WTC11 (cell line): ENCODE measurements around the gene ACOXL. TPM values are rescaled to one million over a fixed set of nuclear protein-coding genes. Genes with fewer than 3 reads are reported as not detected.

Experiments used
- ATAC-seq: fragments of 200-7000 bp; cut with Tn5 transposase; 2 replicates; pipeline ENCODE4 v1.10.0; 2021; ENCODE audit warnings: mild to moderate bottlenecking, moderate library complexity
- CTCF ChIA-PET: fragments of 300-600 bp; sonication (Branson Sonifier 250); formaldehyde crosslinking; loops from one replicate; lab custom pipeline; 2021; ENCODE audit warnings: antibody characterized with exemption; lab: Charles Lee
- POLR2A ChIA-PET: fragments of 350-600 bp; sonication (Branson Sonifier 250); formaldehyde crosslinking; loops from one replicate; lab custom pipeline; 2021; ENCODE audit warnings: antibody characterized with exemption; lab: Charles Lee
- DNase-seq: peaks from one replicate; pipeline ENCODE4 v3.0.0; 2021; ENCODE audit warnings: low spot score
- H3K27ac Mint-ChIP-seq: 2 replicates; pipeline ENCODE4 v1.8.0; 2021; ENCODE audit warnings: mixed read lengths
- H3K27me3 Mint-ChIP-seq: 2 replicates; pipeline ENCODE4 v1.8.0; 2021; ENCODE audit warnings: low read depth, mild to moderate bottlenecking, moderate library complexity, mixed read lengths
- H3K36me3 Mint-ChIP-seq: 2 replicates; pipeline ENCODE4 v1.8.0; 2021; ENCODE audit warnings: mixed read lengths
- H3K4me1 Mint-ChIP-seq: 2 replicates; pipeline ENCODE4 v1.8.0; 2022; ENCODE audit warnings: mixed read lengths
- H3K4me3 Mint-ChIP-seq: 2 replicates; pipeline ENCODE4 v1.8.0; 2021; ENCODE audit warnings: mild to moderate bottlenecking, moderate library complexity, mixed read lengths
- H3K9me3 Mint-ChIP-seq: 2 replicates; pipeline ENCODE4 v1.8.0; 2021; ENCODE audit warnings: mixed read lengths
- ATF1 ChIP-seq: sonication (generic); formaldehyde crosslinking; IDR thresholded peaks from 2 replicates; pipeline ENCODE4 v1.8.1; 2023; ENCODE audit warnings: mild to moderate bottlenecking, moderate library complexity, missing genetic modification reagents
- CBFB ChIP-seq: sonication (generic); formaldehyde crosslinking; IDR thresholded peaks from 2 replicates; pipeline ENCODE4 v1.8.1; 2022; ENCODE audit warnings: mild to moderate bottlenecking, low read depth, missing genetic modification reagents
- CREB1 ChIP-seq: sonication (generic); formaldehyde crosslinking; IDR thresholded peaks from 2 replicates; pipeline ENCODE4 v1.8.0; 2023; ENCODE audit warnings: mild to moderate bottlenecking, missing genetic modification reagents
- CREM ChIP-seq: sonication (generic); formaldehyde crosslinking; IDR thresholded peaks from 2 replicates; pipeline ENCODE4 v1.8.1; 2022; ENCODE audit warnings: mild to moderate bottlenecking, missing genetic modification reagents, moderate library complexity
- FOXJ3 ChIP-seq: sonication (generic); formaldehyde crosslinking; IDR thresholded peaks from 2 replicates; pipeline ENCODE4 v1.9.0; 2021; ENCODE audit warnings: missing genetic modification reagents, mild to moderate bottlenecking, borderline replicate concordance
- GTF2I ChIP-seq: fragments of 250-450 bp; sonication (Bioruptor Pico); conservative IDR thresholded peaks from 2 replicates; pipeline ENCODE4 v1.4.0; 2021; ENCODE audit warnings: mild to moderate bottlenecking
- JUN ChIP-seq: sonication (generic); formaldehyde crosslinking; IDR thresholded peaks from 2 replicates; pipeline ENCODE4 v1.8.0; 2023; ENCODE audit warnings: mild to moderate bottlenecking, missing genetic modification reagents
- MYBL2 ChIP-seq: sonication (generic); formaldehyde crosslinking; IDR thresholded peaks from 2 replicates; pipeline ENCODE4 v1.8.1; 2023; ENCODE audit warnings: mild to moderate bottlenecking, moderate library complexity, missing genetic modification reagents
- NFATC4 ChIP-seq: fragments of 250-450 bp; sonication (Bioruptor Pico); IDR thresholded peaks from 2 replicates; pipeline ENCODE4 v1.9.0; 2021; ENCODE audit warnings: mild to moderate bottlenecking
- NR2C2 ChIP-seq: sonication (generic); formaldehyde crosslinking; IDR thresholded peaks from 2 replicates; pipeline ENCODE4 v1.8.0; 2022; ENCODE audit warnings: mild to moderate bottlenecking, missing genetic modification reagents
- TEAD1 ChIP-seq: sonication (generic); formaldehyde crosslinking; IDR thresholded peaks from 2 replicates; pipeline ENCODE4 v1.8.0; 2022; ENCODE audit warnings: mild to moderate bottlenecking, missing genetic modification reagents
- ZBTB21 ChIP-seq: sonication (generic); formaldehyde crosslinking; IDR thresholded peaks from 2 replicates; pipeline ENCODE4 v1.8.1; 2023; ENCODE audit warnings: mild to moderate bottlenecking, missing genetic modification reagents, borderline replicate concordance
- ZNF138 ChIP-seq: sonication (generic); formaldehyde crosslinking; conservative IDR thresholded peaks from 2 replicates; pipeline ENCODE4 v1.8.1; 2022; ENCODE audit warnings: mild to moderate bottlenecking, moderate library complexity, missing genetic modification reagents
- total RNA-seq: library from RNA; stranded (reverse); gene quantifications from 3 replicates; pipeline ENCODE4 v1.2.3, GENCODE V29; 2021
- TF ChIP-seq, protein P1 (sequence below): sonication (generic); formaldehyde crosslinking; IDR thresholded peaks from 2 replicates; pipeline ENCODE4 v1.8.0; 2022; ENCODE audit warnings: mild to moderate bottlenecking, missing genetic modification reagents
- TF ChIP-seq, protein P2 (sequence below): fragments of 250-450 bp; sonication (Bioruptor Pico); IDR thresholded peaks from 2 replicates; pipeline ENCODE4 v1.9.0; 2021; ENCODE audit warnings: mild to moderate bottlenecking, borderline replicate concordance
- TF ChIP-seq, protein P3 (sequence below): fragments of 250-450 bp; sonication (Bioruptor Pico); IDR thresholded peaks from 2 replicates; pipeline ENCODE4 v1.8.0; 2021; ENCODE audit warnings: mild to moderate bottlenecking
- TF ChIP-seq, protein P4 (sequence below): sonication (generic); formaldehyde crosslinking; IDR thresholded peaks from 2 replicates; pipeline ENCODE4 v1.8.0; 2023; ENCODE audit warnings: missing genetic modification reagents, mild to moderate bottlenecking, borderline replicate concordance
- TF ChIP-seq, protein P5 (sequence below): sonication (generic); formaldehyde crosslinking; IDR thresholded peaks from 2 replicates; pipeline ENCODE4 v1.8.0; 2022; ENCODE audit warnings: mild to moderate bottlenecking, missing genetic modification reagents
- TF ChIP-seq, protein P6 (sequence below): sonication (generic); formaldehyde crosslinking; IDR thresholded peaks from 2 replicates; pipeline ENCODE4 v1.8.0; 2022; ENCODE audit warnings: mild to moderate bottlenecking, missing genetic modification reagents
- TF ChIP-seq, protein P7 (sequence below): sonication (generic); formaldehyde crosslinking; IDR thresholded peaks from 2 replicates; pipeline ENCODE4 v1.8.0; 2023; ENCODE audit warnings: mild to moderate bottlenecking, missing genetic modification reagents

ACOXL gene
- total RNA-seq, 1 experiment from 2014 or later = 14.9 TPM

DNA sequence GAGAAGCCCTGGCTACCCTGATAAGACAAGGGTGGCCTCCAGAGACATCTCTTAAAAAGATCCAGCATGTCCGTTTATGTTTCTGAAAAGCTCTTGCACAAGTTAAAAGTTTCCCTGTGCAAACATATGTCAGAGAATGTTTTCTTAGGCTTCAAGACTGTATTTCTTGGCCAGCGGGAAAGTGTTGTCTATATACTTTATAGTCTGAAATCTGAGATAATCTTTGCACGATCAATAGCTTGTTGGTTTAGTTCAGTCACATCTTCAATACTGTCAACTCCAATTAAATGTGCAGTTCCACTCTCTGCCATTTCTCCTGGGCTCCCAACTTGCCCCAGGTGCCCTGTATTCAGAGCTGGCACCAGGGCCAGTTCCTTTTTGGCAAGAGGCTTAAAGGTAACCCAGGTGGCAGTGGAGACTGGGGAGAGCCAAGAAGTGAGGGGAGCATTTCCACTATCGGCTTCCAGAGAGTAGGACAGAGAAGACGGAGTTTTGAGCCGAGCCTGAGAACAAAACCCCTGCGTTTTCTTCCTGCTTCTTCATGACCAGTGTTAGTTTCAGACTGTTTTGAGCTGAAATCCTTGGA is 64.4 kb downstream of the ACOXL start:
- CTCF ChIA-PET = no interaction called here
- ATAC-seq (no peak), DNase-seq (no peak)
- Mint-ChIP-seq H3K27me3 (peaks cover 2% of the 10 kb centered on the region; the same call in 1 of the 2 replicates), H3K9me3 (peaks cover 18% of the 10 kb centered on the region), H3K4me3 (no peak overlapping the region), H3K36me3 (peaks cover 30% of the 10 kb centered on the region), H3K27ac (no peak overlapping the region), H3K4me1 (peaks cover 20% of the 10 kb centered on the region)
- TF ChIP-seq, protein P1, sequence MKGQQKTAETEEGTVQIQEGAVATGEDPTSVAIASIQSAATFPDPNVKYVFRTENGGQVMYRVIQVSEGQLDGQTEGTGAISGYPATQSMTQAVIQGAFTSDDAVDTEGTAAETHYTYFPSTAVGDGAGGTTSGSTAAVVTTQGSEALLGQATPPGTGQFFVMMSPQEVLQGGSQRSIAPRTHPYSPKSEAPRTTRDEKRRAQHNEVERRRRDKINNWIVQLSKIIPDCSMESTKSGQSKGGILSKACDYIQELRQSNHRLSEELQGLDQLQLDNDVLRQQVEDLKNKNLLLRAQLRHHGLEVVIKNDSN (CRISPR knock-in tag) = no peak
- no peak for TF ChIP-seq ATF1 (CRISPR knock-in tag)
- no peak for TF ChIP-seq CREB1
- TF ChIP-seq TEAD1 (CRISPR knock-in tag) = no peak
- TF ChIP-seq MYBL2 (CRISPR knock-in tag) = no peak
- no peak for TF ChIP-seq JUN (CRISPR knock-in tag)
- TF ChIP-seq ZNF138 (CRISPR knock-in tag) = no peak
- no peak for TF ChIP-seq CREM (CRISPR knock-in tag)
- TF ChIP-seq ZBTB21 (CRISPR knock-in tag) = no peak
- TF ChIP-seq, protein P2, sequence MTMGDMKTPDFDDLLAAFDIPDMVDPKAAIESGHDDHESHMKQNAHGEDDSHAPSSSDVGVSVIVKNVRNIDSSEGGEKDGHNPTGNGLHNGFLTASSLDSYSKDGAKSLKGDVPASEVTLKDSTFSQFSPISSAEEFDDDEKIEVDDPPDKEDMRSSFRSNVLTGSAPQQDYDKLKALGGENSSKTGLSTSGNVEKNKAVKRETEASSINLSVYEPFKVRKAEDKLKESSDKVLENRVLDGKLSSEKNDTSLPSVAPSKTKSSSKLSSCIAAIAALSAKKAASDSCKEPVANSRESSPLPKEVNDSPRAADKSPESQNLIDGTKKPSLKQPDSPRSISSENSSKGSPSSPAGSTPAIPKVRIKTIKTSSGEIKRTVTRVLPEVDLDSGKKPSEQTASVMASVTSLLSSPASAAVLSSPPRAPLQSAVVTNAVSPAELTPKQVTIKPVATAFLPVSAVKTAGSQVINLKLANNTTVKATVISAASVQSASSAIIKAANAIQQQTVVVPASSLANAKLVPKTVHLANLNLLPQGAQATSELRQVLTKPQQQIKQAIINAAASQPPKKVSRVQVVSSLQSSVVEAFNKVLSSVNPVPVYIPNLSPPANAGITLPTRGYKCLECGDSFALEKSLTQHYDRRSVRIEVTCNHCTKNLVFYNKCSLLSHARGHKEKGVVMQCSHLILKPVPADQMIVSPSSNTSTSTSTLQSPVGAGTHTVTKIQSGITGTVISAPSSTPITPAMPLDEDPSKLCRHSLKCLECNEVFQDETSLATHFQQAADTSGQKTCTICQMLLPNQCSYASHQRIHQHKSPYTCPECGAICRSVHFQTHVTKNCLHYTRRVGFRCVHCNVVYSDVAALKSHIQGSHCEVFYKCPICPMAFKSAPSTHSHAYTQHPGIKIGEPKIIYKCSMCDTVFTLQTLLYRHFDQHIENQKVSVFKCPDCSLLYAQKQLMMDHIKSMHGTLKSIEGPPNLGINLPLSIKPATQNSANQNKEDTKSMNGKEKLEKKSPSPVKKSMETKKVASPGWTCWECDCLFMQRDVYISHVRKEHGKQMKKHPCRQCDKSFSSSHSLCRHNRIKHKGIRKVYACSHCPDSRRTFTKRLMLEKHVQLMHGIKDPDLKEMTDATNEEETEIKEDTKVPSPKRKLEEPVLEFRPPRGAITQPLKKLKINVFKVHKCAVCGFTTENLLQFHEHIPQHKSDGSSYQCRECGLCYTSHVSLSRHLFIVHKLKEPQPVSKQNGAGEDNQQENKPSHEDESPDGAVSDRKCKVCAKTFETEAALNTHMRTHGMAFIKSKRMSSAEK = no peak
- no peak for TF ChIP-seq CBFB (CRISPR knock-in tag)
- TF ChIP-seq NR2C2 = no peak
- TF ChIP-seq, protein P3, sequence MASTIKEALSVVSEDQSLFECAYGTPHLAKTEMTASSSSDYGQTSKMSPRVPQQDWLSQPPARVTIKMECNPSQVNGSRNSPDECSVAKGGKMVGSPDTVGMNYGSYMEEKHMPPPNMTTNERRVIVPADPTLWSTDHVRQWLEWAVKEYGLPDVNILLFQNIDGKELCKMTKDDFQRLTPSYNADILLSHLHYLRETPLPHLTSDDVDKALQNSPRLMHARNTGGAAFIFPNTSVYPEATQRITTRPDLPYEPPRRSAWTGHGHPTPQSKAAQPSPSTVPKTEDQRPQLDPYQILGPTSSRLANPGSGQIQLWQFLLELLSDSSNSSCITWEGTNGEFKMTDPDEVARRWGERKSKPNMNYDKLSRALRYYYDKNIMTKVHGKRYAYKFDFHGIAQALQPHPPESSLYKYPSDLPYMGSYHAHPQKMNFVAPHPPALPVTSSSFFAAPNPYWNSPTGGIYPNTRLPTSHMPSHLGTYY (CRISPR knock-in tag) = no peak
- POLR2A ChIA-PET = no interaction called here

DNA sequence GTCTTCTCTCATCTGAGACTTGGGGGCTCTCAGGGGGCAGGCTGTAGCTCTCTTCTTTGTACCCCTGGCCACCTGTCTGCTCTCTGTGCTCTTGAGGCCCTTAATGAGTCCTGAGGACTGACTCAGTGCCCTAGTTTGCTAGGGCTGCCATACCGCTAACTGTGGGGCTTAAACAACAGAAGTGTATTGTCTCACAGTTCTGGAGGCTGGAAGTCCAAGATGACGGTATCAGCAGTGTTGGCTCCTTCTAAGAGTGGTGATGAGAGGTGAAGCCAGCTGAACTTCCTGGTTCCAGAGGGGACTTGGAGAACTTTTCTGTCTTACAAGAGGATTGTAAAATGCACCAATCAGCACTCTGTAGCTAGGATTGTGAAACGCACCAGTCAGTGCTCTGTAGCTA is 67.0 kb downstream of the ACOXL start:
- peaks cover 6% of the 10 kb centered on the region; the same call in 1 of the 2 replicates for H3K27me3 Mint-ChIP-seq
- H3K4me1 Mint-ChIP-seq = peaks cover 36% of the 10 kb centered on the region
- ATAC-seq = no peak
- no peak overlapping the region for H3K27ac Mint-ChIP-seq
- H3K9me3 Mint-ChIP-seq = peaks cover 23% of the 10 kb centered on the region
- no peak for DNase-seq
- ChIA-PET CTCF (no interaction called here), POLR2A (no interaction called here)
- H3K36me3 Mint-ChIP-seq = peaks cover 40% of the 10 kb centered on the region
- no peak overlapping the region for H3K4me3 Mint-ChIP-seq
- TF ChIP-seq MYBL2 (CRISPR knock-in tag) (no peak), FOXJ3 (no peak), NFATC4 (CRISPR knock-in tag) (no peak), GTF2I (CRISPR knock-in tag) (no peak), ATF1 (CRISPR knock-in tag) (no peak)
- TF ChIP-seq, protein P4, sequence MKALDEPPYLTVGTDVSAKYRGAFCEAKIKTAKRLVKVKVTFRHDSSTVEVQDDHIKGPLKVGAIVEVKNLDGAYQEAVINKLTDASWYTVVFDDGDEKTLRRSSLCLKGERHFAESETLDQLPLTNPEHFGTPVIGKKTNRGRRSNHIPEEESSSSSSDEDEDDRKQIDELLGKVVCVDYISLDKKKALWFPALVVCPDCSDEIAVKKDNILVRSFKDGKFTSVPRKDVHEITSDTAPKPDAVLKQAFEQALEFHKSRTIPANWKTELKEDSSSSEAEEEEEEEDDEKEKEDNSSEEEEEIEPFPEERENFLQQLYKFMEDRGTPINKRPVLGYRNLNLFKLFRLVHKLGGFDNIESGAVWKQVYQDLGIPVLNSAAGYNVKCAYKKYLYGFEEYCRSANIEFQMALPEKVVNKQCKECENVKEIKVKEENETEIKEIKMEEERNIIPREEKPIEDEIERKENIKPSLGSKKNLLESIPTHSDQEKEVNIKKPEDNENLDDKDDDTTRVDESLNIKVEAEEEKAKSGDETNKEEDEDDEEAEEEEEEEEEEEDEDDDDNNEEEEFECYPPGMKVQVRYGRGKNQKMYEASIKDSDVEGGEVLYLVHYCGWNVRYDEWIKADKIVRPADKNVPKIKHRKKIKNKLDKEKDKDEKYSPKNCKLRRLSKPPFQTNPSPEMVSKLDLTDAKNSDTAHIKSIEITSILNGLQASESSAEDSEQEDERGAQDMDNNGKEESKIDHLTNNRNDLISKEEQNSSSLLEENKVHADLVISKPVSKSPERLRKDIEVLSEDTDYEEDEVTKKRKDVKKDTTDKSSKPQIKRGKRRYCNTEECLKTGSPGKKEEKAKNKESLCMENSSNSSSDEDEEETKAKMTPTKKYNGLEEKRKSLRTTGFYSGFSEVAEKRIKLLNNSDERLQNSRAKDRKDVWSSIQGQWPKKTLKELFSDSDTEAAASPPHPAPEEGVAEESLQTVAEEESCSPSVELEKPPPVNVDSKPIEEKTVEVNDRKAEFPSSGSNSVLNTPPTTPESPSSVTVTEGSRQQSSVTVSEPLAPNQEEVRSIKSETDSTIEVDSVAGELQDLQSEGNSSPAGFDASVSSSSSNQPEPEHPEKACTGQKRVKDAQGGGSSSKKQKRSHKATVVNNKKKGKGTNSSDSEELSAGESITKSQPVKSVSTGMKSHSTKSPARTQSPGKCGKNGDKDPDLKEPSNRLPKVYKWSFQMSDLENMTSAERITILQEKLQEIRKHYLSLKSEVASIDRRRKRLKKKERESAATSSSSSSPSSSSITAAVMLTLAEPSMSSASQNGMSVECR (CRISPR knock-in tag) = no peak
- TF ChIP-seq, protein P5, sequence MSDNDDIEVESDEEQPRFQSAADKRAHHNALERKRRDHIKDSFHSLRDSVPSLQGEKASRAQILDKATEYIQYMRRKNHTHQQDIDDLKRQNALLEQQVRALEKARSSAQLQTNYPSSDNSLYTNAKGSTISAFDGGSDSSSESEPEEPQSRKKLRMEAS = no peak
- TF ChIP-seq, protein P6, sequence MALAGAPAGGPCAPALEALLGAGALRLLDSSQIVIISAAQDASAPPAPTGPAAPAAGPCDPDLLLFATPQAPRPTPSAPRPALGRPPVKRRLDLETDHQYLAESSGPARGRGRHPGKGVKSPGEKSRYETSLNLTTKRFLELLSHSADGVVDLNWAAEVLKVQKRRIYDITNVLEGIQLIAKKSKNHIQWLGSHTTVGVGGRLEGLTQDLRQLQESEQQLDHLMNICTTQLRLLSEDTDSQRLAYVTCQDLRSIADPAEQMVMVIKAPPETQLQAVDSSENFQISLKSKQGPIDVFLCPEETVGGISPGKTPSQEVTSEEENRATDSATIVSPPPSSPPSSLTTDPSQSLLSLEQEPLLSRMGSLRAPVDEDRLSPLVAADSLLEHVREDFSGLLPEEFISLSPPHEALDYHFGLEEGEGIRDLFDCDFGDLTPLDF (CRISPR knock-in tag) = no peak
- TF ChIP-seq, protein P7, sequence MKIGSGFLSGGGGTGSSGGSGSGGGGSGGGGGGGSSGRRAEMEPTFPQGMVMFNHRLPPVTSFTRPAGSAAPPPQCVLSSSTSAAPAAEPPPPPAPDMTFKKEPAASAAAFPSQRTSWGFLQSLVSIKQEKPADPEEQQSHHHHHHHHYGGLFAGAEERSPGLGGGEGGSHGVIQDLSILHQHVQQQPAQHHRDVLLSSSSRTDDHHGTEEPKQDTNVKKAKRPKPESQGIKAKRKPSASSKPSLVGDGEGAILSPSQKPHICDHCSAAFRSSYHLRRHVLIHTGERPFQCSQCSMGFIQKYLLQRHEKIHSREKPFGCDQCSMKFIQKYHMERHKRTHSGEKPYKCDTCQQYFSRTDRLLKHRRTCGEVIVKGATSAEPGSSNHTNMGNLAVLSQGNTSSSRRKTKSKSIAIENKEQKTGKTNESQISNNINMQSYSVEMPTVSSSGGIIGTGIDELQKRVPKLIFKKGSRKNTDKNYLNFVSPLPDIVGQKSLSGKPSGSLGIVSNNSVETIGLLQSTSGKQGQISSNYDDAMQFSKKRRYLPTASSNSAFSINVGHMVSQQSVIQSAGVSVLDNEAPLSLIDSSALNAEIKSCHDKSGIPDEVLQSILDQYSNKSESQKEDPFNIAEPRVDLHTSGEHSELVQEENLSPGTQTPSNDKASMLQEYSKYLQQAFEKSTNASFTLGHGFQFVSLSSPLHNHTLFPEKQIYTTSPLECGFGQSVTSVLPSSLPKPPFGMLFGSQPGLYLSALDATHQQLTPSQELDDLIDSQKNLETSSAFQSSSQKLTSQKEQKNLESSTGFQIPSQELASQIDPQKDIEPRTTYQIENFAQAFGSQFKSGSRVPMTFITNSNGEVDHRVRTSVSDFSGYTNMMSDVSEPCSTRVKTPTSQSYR = no peak
